RPMI8226 (cell line): ENCODE data around the gene IL1RL1.

Source experiments
- DNase-seq: peaks from one replicate; pipeline ENCODE4 v3.0.0-alpha.2; 2015

IL1RL1 gene

GRCh38 chr2:102383722-102384121, 72.4 kb downstream of the IL1RL1 start:
- no peak for DNase-seq

GRCh38 chr2:102385522-102385921, 74.2 kb downstream of the IL1RL1 start:
- no peak for DNase-seq

- no peak for DNase-seq
Observed at GRCh38 chr2:102386004-102386403, 74.6 kb downstream of the IL1RL1 start.

- DNase-seq: no peak
Observed at GRCh38 chr2:102386867-102387541, 75.6 kb downstream of the IL1RL1 start.

- no peak for DNase-seq
Observed at GRCh38 chr2:102387763-102388546, 76.6 kb downstream of the IL1RL1 start.

GRCh38 chr2:102391565-102391964, 80.2 kb downstream of the IL1RL1 start:
- DNase-seq: no peak

- no peak for DNase-seq
Observed at GRCh38 chr2:102392096-102392495, 80.7 kb downstream of the IL1RL1 start.

GRCh38 chr2:102392942-102393341, 81.6 kb downstream of the IL1RL1 start:
- no peak for DNase-seq

- DNase-seq: no peak
Observed at GRCh38 chr2:102396012-102396411, 84.6 kb downstream of the IL1RL1 start.

GRCh38 chr2:102397209-102397608, 85.8 kb downstream of the IL1RL1 start:
- no peak for DNase-seq

- no peak for DNase-seq
Observed at GRCh38 chr2:102399499-102400141, 88.3 kb downstream of the IL1RL1 start.

- no peak for DNase-seq
Observed at GRCh38 chr2:102401456-102401855, 90.1 kb downstream of the IL1RL1 start.
